ENCODE measurements around the gene SUGCT. TPM values are rescaled to one million over a fixed set of nuclear protein-coding genes. Genes with fewer than 3 reads are reported as not detected.

The SUGCT gene

DNA sequence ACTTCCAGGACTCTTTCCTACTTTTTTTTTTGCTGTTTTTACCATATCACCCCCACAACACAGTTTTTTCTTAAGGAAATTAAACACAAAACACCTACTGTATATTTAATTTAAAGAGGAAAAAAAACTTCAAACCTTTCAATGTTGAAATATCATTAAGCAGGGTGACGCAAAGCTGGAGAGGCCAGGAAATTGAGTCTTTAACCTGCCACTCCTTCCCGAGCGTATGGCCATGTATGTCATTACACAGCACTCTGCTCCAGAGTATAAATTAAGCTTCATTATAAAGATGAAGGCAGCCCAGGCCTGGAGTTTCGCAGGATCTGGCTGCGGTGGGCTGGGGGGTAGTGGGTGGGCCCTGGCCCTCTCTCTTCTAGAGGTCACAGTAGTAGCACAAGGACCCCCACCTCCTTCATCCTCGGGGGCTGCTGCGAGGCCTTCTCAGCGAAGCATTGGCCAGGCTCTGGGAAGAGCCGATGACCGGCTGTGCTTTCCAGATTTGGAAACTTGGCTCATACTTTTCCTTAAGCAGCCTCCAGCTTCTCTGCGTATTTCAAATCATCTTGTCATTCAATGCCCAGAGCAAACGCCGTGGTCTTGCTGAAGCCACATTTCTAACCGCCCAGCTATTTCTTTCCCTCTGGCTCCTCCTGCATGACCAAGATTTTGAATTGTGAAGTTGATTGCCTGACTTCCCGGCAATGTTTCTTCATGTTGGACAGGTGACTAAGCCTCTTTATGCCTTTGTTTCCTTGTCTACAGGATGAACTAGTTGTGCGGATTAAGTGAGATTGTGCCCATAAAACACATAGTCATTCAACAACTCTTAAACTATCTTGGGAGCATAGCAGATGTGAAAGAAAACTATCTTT, 765.1 kb downstream of the SUGCT start:
- no peaks in the 10 kb centered on the region for H3K4me1 ChIP-seq (ENCODE audit: control insufficient read depth, insufficient read depth, low read length)
- H3K27me3 ChIP-seq (ENCODE audit: control insufficient read depth, insufficient read depth, low read length), result no peaks in the 10 kb centered on the region
- H3K4me3 ChIP-seq (ENCODE audit: low read length), result no peak overlapping the region
- no peak overlapping the region for H3K9ac ChIP-seq (ENCODE audit: low read depth, low read length)
- H3K9me3 ChIP-seq (replicated peaks; ENCODE audit: low read length), result no peaks in the 10 kb centered on the region
- H3K4me2 ChIP-seq (ENCODE audit: low read length), result no peak overlapping the region
- H3K36me3 ChIP-seq (ENCODE audit: insufficient read depth, low read length), result no peaks in the 10 kb centered on the region

- no peak overlapping the region for H3K4me2 ChIP-seq (ENCODE audit: low read length)
- H3K4me3 ChIP-seq (ENCODE audit: low read length), result no peak overlapping the region
- no peaks in the 10 kb centered on the region for H3K36me3 ChIP-seq (ENCODE audit: insufficient read depth, low read length)
- H3K9me3 ChIP-seq (replicated peaks; ENCODE audit: low read length), result no peaks in the 10 kb centered on the region
- no peaks in the 10 kb centered on the region for H3K4me1 ChIP-seq (ENCODE audit: control insufficient read depth, insufficient read depth, low read length)
- no peak overlapping the region for H3K9ac ChIP-seq (ENCODE audit: low read depth, low read length)
- no peaks in the 10 kb centered on the region for H3K27me3 ChIP-seq (ENCODE audit: control insufficient read depth, insufficient read depth, low read length)
Observed at GRCh38 chr7:40903872-40904271, 769.1 kb downstream of the SUGCT start.

DNA sequence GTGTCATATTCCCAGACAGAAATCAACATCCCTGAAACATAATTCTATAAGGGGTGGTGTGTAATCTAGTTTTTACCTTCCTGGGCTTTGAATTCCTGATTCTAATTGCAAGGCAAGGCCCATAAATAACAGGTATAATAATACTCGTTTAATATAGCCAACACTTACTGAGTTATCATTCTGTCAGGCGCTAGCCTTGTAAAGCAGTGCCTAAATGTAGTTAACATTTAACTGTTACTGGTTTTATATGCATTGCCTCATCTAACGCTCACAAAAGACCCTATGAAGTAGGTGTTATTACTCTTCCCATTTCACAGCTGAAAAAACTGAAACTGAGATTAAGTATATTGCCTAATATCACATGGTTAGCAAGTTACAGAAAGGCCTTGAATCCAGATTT, 772.5 kb downstream of the SUGCT start:
- H3K4me2 ChIP-seq (ENCODE audit: low read length), result no peak overlapping the region
- H3K9me3 ChIP-seq (replicated peaks; ENCODE audit: low read length), result no peaks in the 10 kb centered on the region
- no peaks in the 10 kb centered on the region for H3K36me3 ChIP-seq (ENCODE audit: insufficient read depth, low read length)
- H3K9ac ChIP-seq (ENCODE audit: low read depth, low read length), result no peak overlapping the region
- H3K4me1 ChIP-seq (ENCODE audit: control insufficient read depth, insufficient read depth, low read length), result no peaks in the 10 kb centered on the region
- H3K27me3 ChIP-seq (ENCODE audit: control insufficient read depth, insufficient read depth, low read length), result no peaks in the 10 kb centered on the region
- H3K4me3 ChIP-seq (ENCODE audit: low read length), result no peak overlapping the region

GRCh38 chr7:40909346-40909980, 774.7 kb downstream of the SUGCT start:
- Histone ChIP-seq H3K27me3 (ENCODE audit: control insufficient read depth, insufficient read depth, low read length) (no peaks in the 10 kb centered on the region), H3K4me2 (ENCODE audit: low read length) (no peak overlapping the region)

More at GRCh38 chr7:40909346-40909980, 774.7 kb downstream of the SUGCT start:
- Histone ChIP-seq H3K9ac (ENCODE audit: low read depth, low read length) (no peak overlapping the region), H3K36me3 (ENCODE audit: insufficient read depth, low read length) (no peaks in the 10 kb centered on the region), H3K4me3 (ENCODE audit: low read length) (no peak overlapping the region), H3K4me1 (ENCODE audit: control insufficient read depth, insufficient read depth, low read length) (no peaks in the 10 kb centered on the region), H3K9me3 (replicated peaks; ENCODE audit: low read length) (no peaks in the 10 kb centered on the region)

Small RNA genes within 50 kb of the gene (small RNA-seq; reads per million reads assigned to genes)
- gene AC006023.1 (not detected), gene AC006023.2 (not detected)

Data from skeletal muscle satellite cell (primary cell).